ENCODE measurements around the gene NTM.
"Not testable (repeated sequence)": the region's sequence is repeated elsewhere in the genome, so short reads cannot be mapped to it uniquely, and the experiment has no call there.

NTM gene

DNA sequence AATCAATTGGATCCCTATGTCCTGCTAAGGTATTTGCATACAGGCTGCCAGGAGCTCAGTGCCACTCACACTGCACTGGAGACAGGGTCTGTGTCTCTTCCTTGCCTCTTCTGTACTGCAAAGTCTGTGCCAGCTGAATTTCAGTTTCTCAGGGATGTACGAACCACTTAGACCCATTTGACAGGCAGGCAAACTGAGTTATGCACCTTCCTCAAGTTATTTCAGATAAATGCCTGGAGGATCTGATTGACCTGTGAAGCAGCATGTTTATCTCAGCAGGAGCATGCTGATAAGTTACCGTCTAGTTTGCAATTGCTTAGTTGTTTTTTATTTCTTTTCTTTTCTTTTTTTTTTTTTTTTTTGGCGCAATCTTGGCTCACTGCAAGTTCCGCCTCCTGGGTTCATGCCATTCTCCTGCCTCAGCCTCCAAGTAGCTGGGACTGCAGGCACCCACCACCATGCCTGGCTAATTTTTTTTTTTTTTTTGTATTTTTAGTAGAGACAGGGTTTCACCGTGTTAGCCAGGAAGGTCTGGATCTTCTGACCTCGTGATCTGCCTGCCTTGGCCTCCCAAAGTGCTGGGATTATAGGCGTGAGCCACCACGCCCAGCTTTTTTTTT lies 54.0 kb downstream of the NTM start:
- DNase-seq: not testable (repeated sequence)

DNA sequence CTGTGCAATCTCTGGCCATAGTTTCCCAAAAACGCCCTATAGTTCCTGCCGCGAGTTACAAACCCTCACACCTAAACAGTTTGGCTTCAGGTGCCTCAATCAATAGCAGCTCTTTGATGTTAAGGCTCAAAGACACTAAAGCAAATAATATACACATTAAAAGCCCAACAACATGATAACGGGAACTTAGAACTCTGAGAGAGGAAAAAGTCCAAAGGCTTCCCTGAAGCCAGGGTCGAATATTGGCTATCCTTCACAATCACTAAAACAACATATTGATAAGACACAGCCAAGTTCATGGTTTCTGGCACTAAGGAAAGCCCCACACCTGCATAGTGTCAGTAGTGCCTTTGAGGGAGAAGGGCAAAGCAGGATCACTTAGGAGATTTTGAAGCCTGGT lies 54.9 kb downstream of the NTM start:
- DNase-seq: no peak

DNA sequence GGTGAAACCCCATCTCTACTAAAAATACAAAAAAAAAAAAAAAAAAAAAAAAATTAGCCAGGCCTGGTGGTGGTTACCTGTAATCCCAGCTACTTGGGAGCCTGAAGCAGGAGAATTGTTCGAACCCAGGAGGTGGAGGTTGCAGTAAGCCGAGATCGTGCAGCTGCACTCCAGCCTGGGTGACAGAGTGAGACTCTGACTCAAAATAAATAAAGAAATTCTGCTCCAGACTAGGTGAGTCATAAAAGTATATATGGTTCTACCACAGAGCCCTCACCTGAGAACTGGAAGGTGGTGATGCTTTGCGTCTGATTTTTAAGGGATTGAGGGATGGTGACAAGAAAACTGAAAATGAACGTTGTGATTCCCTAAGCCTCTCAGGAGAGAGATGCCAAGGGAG lies 58.4 kb downstream of the NTM start:
- no peak for DNase-seq

DNA sequence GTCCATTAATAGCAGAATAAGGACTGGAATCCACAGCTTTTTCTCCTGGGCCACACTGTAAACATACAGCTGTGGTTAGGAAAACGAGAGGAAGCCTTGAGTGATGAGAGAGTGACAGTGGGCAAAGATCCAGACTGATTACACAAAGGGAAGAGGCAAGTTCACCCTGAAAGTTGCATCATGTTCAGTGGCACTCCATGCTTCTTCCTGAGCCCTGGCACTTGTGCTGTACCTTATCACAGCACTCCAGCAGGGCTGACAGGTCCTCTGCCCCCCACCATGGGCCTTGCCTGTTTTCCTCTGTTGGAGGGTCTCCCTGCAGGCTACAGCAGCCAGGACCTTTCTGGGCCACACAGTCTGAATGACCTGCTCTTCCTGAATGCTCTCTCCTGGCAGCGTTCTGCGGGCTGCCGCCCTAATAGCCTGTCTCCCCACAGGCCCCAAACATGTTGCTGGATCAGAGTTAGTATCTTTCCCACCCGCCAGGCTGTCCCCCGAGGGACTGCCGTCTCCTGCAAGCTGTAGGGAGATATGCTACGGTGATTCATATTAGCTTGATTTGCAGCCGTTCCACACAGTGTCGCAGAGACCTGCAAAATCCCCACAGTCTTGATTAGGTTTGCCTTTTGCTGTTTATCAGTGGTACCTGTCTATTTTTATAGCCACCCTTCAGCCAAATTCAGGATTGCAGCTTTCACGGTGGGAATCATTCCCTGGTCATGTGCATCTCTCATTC lies 60.2 kb downstream of the NTM start:
- DNase-seq: no peak

DNA sequence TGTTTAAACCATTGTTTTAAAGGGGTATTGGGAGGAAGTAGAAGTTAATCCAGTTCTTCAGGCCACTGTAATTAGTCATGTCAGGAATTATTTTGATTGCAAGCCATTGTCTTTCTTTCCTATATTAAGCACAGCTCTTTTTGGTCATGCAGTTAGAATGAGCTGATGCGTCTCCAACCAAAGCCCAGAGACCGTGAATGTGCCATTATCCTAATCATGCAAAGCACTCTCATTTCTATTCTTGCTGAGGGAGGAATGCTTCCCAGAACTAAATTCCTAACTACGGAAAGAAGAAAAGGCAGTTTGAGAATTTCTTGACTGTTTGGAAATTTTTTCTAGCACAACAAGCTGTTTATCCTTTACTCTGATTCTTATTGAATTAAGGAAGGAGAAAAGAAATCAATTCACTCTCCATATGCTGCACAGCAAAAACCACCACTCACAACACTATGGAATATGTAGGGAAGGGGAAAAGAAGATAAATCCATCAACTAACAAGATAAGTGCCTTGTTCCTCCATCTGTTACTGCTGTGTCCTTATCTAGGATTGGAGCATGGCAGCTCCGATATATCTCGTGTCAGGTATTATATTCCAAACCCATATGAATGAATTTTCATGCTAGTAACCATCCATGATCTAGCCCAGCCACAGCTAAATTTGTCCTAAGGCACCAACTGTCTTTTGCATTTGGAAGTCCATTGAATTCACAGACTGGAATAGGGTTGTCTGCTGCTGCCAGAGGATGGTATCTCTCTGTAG lies 70.8 kb downstream of the NTM start:
- no peak for DNase-seq

DNA sequence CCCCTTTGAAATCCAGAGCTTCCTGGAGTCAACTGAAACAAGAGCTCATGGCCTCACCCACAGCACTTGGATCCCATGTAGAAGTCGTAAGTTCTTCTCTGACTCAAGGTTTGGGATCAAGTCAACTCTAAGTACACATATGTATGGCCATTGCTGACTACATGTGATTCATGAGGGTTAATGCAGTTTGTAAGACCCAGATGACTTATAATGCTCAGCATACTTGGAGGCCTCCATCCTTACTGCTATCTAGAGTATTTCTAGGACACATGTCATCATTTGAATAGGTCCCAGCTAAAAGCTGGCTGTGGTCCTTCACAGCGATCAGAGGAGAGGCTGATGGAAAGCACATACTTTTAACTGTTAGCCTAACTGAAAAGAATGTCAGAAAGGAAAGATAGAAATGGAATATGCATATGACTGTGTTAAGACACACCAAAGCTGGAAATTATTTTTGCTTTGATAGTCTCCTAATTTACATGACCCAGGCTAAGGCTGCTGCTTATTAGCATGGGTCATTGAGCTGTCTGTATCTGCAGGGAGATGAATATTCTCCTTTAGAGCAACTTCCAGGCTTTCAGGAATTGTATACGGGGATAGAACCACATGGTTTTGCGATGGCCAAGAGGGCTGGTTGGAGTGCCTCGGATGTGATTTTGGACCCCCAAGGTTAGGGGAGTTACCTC lies 76.3 kb downstream of the NTM start:
- DNase-seq: no peak

DNA sequence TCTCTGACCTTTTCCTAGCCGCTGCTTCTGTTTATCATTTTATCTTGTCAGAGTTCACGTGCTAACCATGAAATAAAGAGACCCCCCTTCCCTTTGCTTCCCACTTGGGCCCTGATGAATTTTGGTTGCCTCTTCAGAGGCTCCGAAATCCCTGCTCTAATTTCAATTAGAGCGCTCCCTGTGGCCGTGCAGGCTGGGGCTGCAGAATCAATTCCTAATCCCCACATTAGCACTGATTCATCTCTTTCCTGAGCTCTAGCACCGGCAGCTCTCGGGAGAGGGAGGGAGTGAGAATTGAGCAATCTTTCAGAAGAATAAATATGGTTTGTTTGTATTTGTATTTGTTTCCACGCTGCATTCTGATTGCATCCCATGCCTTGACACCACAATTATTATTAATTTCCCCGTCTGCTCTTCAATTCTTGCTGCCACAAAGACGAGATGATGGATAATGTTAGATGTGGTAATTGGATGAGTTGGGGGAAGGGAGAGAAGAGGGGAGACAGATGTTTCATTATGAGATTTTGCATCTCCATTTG lies 76.9 kb downstream of the NTM start:
- no peak for DNase-seq

DNA sequence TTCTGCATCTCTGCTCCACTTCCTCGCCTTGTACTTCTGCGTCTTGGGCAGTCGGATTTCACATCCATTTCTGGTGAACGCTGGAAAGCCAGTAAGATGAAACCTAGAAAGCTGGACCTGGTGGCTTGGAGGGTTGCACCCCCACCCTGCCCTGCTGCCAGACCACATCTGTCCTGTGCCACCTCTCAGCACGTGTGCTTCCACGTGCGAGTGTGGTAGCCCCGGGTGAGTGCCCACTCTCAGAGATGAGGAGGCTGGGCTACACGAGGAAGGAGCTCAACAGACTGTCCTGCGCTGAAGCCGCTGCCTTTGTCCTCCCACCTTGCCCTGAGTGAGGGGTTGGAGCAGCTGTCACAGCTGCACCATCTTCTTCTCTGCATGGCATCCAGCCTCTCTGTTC lies 77.5 kb downstream of the NTM start:
- DNase-seq: no peak

DNA sequence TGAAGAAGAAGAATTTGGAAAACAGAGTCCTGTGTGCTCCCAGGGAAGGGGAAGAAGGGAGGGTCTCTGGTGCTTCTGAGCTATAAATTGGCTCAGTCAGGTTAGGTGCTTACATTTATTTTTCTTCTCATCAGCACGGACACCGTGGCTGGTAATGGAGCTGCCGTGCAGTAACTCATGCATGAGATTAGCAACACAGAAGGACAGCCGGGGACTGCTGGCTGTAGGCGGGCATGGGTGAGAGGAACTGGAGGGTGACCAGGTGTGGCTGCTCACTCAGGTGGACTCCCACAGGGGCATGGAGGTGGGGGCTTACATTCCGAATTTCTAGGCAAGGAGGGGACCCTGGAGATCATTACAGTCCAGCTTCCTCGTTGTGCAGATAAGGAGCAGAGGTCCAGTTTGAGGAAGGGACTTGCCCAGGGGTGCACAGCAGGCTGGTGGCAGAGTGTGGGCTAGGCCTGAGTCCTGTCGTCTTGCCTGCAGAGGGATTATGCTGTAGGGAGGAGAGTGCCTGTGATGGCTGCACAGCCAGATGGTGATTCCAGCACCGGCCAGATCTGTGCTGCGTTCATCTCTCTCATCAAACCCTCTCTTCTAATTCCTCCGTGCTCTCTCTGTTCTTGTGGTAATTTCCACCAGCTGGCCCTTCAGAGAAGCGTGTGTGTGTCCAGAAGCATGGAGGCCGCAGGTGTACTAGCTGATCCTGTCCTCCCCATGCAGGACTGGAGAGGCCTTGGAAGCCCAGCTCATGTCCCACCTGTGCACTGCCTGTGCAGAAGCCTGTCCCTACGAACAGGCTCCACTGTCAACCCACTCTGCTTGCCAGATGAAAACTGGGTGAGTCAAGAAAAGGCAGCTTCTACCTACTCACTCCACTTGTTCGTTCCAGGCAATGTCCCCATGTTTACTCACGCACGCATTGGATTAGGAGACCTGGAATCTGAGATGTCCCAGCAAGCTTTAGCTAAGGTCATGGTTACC lies 78.9 kb downstream of the NTM start:
- no peak for DNase-seq

DNA sequence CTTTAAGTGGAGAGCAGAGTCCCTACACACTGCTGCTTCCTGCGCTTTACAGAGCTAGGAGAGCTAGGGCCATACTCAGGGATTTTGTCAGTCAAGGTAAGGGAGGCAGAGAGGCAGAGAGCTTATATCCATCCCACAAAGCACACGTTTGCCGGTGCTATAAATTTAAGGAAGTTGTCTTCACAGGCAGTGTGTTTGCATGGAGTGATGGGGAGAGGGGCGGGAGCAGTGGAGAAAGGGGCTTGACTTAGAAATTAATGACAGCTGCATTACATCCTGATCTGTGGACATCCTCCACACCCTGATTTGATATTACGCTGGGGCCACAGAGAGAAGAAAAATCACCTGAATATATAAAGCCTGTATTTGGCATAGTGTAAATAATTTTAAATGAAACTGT lies 84.1 kb downstream of the NTM start:
- no peak for DNase-seq

DNA sequence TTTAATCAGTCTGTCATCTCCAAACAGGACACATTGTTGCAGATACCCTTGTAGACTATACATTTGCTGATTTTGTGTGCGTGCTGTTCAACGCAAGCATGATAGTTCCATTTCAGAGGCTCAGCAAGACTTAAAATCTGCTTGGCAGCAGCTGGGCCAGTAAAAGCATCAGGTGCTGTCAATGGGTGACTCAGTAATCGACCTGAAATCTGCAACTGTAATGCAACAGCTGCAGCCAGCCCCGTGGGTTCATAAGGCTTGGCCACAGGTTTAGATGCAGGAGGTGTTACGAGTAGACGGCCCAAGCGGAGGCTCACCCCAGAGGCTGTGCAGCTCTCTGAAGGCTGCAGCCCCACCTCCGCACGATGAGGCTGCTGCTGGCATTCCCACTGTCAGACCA lies 84.6 kb downstream of the NTM start:
- no peak for DNase-seq

DNA sequence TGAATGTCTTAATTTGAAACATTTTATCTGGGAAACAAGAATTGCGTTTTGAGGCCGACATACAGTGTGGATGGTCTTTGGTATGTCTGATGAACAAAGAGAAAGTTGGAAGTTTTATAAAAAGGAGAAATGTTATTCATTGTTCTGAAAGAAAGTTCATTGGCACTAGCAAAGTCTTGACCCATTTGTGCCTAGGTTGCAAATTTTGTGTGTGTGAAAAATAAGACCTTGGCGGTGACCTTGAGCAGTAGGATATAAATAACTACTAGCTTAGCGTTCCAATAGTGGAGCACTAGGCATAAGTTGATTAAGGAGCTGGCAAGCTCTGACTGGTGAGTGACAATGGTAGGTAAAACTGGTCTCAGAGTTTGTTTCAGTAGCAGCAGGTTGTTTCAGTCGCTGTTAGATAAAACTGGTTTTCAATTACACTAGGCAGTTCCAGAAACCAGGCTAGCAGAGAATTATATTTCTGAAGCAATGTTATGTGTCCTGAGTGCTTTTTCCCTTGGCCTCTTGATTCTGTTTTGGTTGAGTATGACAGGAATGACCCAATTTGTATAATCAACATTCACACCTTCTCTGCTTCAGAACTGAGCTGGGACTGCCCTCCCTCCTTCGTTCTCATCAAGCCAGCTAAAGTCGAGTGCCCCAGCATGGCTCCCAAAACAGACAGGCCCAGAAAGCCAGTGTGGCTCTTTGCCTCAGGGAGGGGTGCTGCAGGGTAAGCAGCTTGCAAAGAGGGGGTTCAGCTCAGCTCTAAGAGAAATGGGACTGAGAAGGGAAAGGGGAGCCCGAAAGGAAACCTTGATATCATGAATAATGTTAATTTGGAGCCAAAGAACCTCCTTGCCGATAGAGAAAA lies 85.7 kb downstream of the NTM start:
- no peak for DNase-seq

DNA sequence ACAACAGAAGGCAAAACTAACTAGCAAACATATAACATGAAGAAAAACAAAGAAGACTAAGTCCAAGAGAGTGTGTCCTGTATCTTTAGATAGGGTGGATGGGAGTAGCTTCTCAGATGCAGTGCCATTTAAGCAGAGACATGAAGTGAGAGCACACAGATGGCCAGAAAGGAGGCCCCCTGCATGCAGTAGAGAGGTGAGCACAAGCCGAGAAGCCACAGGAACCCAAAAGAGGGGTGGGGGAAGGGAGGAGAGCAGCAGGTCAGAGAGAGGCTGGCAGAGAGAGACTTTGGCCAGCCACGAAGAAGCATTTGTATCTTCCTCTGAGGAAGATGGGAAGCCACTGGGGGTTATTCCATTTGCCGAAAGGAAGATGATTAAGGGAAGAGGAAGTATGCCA lies 86.7 kb downstream of the NTM start:
- no peak for DNase-seq

DNA sequence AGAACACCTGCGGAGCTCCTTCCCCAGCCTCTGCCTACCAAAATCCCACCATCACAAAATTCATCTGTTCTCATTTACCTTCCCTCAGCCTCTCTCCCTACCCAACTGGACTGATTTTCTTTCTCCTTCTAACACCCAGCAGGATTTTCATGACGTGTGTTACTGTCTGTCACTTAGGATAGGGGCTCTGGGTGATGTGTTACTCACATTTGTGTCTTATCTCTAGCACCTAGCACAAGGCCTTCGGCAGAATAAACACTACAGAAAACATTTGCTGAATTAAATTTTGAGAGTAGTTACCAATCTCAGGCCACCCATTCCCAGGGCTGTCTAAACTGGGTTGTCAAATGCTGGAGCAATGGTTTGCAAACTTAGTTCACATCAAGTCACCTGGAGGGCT lies 88.0 kb downstream of the NTM start:
- DNase-seq: no peak

DNA sequence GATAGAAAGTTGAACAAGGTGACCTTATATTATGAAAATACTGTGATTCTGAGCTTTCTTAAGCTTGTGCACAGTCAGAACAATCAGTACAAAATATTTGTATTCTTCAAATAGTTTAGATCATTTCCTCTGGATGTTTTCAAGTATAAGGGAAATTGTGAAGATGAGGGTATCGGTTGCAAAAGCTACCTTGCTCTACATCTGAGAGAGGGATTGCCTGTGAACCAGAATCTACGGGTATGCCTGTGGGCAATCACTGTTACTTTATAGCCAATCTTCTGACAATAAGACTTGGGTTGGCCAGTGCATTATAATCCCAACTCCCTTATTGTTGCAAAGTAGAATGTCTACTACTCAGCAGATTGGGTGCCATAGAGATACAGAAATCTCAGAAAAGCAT lies 90.5 kb downstream of the NTM start:
- no peak for DNase-seq

DNA sequence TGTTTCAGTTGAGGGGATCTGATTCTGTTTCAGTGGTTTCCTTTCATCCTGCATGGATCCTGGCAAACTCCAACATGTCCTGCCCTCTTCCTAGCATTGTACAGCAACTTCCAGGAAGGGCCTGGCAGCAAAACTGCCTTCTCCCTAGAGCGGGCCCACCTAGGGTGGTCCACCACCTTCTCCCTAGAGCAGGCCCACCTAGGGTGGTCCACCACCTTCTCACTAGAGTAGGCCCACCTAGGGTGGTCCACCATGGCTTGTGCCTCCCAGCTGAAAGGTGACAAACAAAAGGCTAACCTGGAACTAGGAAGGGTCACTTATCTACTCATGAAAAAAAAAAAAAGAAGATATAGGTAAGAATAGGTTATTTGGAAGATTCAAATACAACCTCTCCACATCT lies 92.2 kb downstream of the NTM start:
- DNase-seq: no peak

DNA sequence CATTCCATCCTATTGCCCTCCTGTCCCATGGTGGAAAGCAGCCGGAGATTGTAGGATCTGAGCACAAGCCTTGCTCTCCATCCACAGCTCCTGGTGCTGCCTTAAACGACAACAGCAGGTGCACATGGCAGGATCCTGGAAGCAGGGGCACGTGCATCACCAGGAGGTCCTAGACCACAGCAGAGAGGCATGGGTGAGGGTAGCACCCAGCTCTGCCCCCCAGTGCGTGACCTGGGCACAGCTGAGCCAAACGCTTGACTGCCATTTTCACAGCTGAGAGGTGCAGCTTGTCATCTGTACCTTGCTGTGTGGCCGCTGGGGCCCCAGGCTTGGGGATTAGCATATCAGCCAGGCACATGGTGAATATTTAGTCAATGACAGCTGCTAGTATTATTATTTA lies 92.7 kb downstream of the NTM start:
- no peak for DNase-seq

DNA sequence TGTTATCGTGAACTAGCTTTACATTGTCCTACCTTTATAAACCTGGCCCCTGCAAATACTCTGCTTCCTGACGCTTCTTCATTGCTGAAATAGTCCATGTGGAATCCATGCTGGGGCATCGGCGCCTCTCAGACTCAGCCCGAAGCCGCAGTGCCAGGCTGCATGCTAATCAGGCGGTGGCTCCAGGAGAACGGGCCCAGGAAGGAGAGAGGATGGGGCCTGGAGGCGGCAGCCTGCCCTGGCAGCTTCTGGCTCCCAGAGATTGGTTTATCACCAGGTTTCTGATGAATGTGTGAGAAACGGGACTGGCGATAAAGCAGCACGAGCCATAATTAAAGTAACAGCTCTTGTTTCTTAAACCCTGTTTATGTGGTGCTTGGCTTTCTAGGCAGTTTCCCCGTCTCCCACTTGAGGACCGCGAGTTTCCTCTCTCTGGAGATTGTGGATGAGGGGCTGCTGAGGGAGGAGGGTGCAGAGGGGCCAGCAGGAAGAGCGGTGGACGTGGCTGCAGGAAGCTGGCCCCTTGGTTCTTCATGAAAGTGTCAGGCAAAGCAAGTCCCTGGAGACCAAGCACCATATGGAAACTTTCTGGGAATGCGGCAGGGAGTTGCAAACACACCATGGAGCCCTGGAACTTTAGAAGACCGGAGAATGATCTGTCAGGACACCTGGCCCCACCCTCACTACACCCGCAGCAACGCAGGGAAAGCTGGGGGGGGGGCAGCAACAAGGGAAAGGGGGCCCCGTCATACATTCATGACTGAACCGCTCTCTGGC lies 93.4 kb downstream of the NTM start:
- DNase-seq: peak; percentile 44

DNA sequence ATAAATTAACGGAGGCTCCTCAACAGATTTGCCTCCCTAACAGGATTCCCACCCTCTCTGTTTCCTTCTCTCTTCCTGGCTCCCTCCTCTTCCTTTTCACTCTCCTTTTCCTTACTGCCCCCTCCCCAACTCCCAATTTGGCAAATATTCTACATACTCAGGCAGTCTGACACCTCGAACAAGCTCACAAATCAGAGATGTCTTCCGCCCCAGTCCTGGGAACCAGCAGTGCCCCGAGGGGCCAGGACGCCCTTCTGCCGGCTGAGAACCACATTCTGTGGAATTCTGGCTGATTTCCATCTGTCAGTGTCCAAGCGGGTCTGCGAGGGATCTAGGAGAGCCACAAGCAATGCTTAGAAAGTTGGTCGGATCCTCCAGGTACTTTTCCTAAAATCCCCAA lies 94.0 kb downstream of the NTM start:
- DNase-seq: no peak

DNA sequence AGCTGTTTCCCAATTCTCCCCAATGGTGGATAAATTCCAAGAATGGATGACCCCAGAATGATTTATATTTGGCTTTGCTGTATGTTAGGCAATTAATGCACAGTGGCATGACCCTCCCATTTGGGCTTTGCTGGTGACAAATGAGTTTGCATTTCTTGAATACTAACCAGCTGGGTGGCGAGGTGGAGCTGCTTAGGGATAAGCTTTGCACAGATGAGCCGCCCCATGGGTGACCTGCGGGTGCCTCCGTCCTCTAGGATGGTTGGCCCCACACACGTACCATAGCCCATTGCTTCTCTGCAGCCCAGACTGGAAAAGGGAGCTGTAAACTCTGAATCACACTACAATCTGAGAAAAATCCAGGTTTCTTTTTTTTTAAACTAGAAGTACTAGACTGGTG lies 94.6 kb downstream of the NTM start:
- no peak for DNase-seq
